CD14-positive monocyte (primary cell): Measurements from ENCODE around the gene ONECUT1. TPM values are rescaled to one million over a fixed set of nuclear protein-coding genes. Genes with fewer than 3 reads are reported as not detected.

Experiments used
- DNase-seq, 3 donors: peaks; one replicate each; pipeline ENCODE4 v3.0.0-alpha.2; 2011 to 2022
- H2AFZ ChIP-seq: 2 replicates; pipeline ENCODE4 v1.6.0; 2012; ENCODE audit warnings: mild to moderate bottlenecking, low read depth, low read length, inconsistent platforms; ENCODE audit not compliant: insufficient read depth, poor library complexity, severe bottlenecking
- H3K27ac ChIP-seq, 2 donors: 1 replicate in 1 of 2; 2 replicates in 1 of 2; pipeline ENCODE4 v1.5.1; 2012 to 2013; ENCODE audit warnings: low read length in 2 of 2, control low read depth in 1 of 2, inconsistent platforms in 1 of 2, low read depth in 1 of 2, mild to moderate bottlenecking in 1 of 2
- H3K27me3 ChIP-seq, 2 donors: one replicate each; pipeline versions ENCODE4 v1.6.0 to v1.6.1; 2011 to 2013; ENCODE audit warnings: low read length in 2 of 2; ENCODE audit not compliant: control insufficient read depth in 2 of 2, insufficient read depth in 2 of 2
- H3K36me3 ChIP-seq, 2 donors: replicated peaks in 1 of 2; 1 replicate in 1 of 2; 2 replicates in 1 of 2; pipeline versions ENCODE4 v1.5.1 to v1.6.1; 2012 to 2013; ENCODE audit warnings: low read length in 2 of 2, control low read depth in 1 of 2, inconsistent platforms in 1 of 2, mild to moderate bottlenecking in 1 of 2; ENCODE audit not compliant: insufficient read depth in 2 of 2, control insufficient read depth in 1 of 2
- H3K4me1 ChIP-seq, 2 donors: 1 replicate in 1 of 2; 2 replicates in 1 of 2; pipeline versions ENCODE4 v1.5.1 to v1.6.1; 2012 to 2013; ENCODE audit warnings: low read length in 2 of 2, control low read depth in 1 of 2, inconsistent platforms in 1 of 2, mild to moderate bottlenecking in 1 of 2, moderate library complexity in 1 of 2; ENCODE audit not compliant: insufficient read depth in 2 of 2, control insufficient read depth in 1 of 2
- H3K4me2 ChIP-seq: replicated peaks from 2 replicates; pipeline ENCODE3; 2012; ENCODE audit warnings: low read length, moderate library complexity, mild to moderate bottlenecking; ENCODE audit not compliant: poor library complexity, severe bottlenecking; ENCODE audit errors: extremely low read depth
- H3K4me3 ChIP-seq, 3 experiments: fragments of 200-600 bp in 1 of 3; sonication (generic) in 1 of 3; replicated peaks in 1 of 3; 1 replicate in 2 of 3; 2 replicates in 1 of 3; pipeline ENCODE4 v1.5.1; 2011 to 2013; ENCODE audit warnings: low read length in 3 of 3, mild to moderate bottlenecking in 3 of 3, control low read depth in 2 of 3, low read depth in 2 of 3, inconsistent platforms in 1 of 3, moderate library complexity in 1 of 3
- H3K79me2 ChIP-seq: 2 replicates; pipeline ENCODE4 v1.6.0; 2012; ENCODE audit warnings: mild to moderate bottlenecking, control low read depth, inconsistent platforms, low read length, moderate library complexity; ENCODE audit not compliant: insufficient read depth
- H3K9ac ChIP-seq: 2 replicates; pipeline ENCODE4 v1.6.0; 2017; ENCODE audit warnings: low read length, mild to moderate bottlenecking; ENCODE audit not compliant: insufficient read depth, poor library complexity, severe bottlenecking
- H3K9me3 ChIP-seq, 2 donors: replicated peaks in 1 of 2; 1 replicate in 1 of 2; 2 replicates in 1 of 2; pipeline versions ENCODE4 v1.5.1 to v1.6.1; 2012 to 2013; ENCODE audit warnings: low read length in 2 of 2, control low read depth in 1 of 2; ENCODE audit not compliant: control insufficient read depth in 1 of 2, insufficient read depth in 1 of 2
- H4K20me1 ChIP-seq: 2 replicates; pipeline ENCODE4 v1.6.0; 2012; ENCODE audit warnings: mild to moderate bottlenecking, low read length, control low read depth, moderate library complexity; ENCODE audit not compliant: insufficient read depth
- H3K27ac Mint-ChIP-seq, 7 donors: one replicate each; pipeline ENCODE4 v1.8.0; 2020; ENCODE audit warnings: mild to moderate bottlenecking in 7 of 7, mixed read lengths in 7 of 7, moderate library complexity in 6 of 7, inconsistent platforms in 2 of 7
- H3K27me3 Mint-ChIP-seq, 3 donors: one replicate each; pipeline ENCODE4 v1.8.0; 2021 to 2022; ENCODE audit warnings: low read depth in 3 of 3, mild to moderate bottlenecking in 3 of 3, mixed read lengths in 3 of 3, moderate library complexity in 3 of 3, inconsistent platforms in 1 of 3
- H3K36me3 Mint-ChIP-seq, 2 donors: one replicate each; pipeline ENCODE4 v1.8.0; 2020; ENCODE audit warnings: mixed read lengths in 2 of 2, inconsistent platforms in 1 of 2, mild to moderate bottlenecking in 1 of 2
- H3K4me1 Mint-ChIP-seq: one replicate; pipeline ENCODE4 v1.8.0; 2020; ENCODE audit warnings: mild to moderate bottlenecking, mixed read lengths
- H3K4me3 Mint-ChIP-seq, 2 donors: one replicate each; pipeline ENCODE4 v1.8.0; 2020; ENCODE audit warnings: mild to moderate bottlenecking in 2 of 2, mixed read lengths in 2 of 2, moderate library complexity in 1 of 2
- H3K9me3 Mint-ChIP-seq, 7 donors: one replicate each; pipeline ENCODE4 v1.8.0; 2020 to 2022; ENCODE audit warnings: mixed read lengths in 7 of 7, mild to moderate bottlenecking in 6 of 7, moderate library complexity in 6 of 7, inconsistent platforms in 2 of 7
- CTCF ChIP-seq: fragments of 200-600 bp; IDR thresholded peaks from one replicate; pipeline ENCODE4 v1.8.0; 2022; ENCODE audit warnings: antibody characterized with exemption, mild to moderate bottlenecking
- WGBS: methylation state at CpG from one replicate; pipeline ENCODE4 v1.1.5; 2013; ENCODE audit warnings: missing lambda C conversion rate; ENCODE audit not compliant: insufficient coverage; 5-methylcytosine and 5-hydroxymethylcytosine counted together
- intact Hi-C, 2 donors: fragments of 100-400 bp; cut with micrococcal nuclease; formaldehyde crosslinking; loops; one replicate each; pipeline versions ENCODE4 v1.15.0 to v1.15.1; 2023
- polyA plus RNA-seq, 3 donors: library from polyadenylated mRNA; depleted of rRNA in 1 of 3; unstranded in 2 of 3; stranded (reverse) in 1 of 3; fragments of 300-500 nt in 2 of 3; fragments of >200 nt in 1 of 3; fragmentation: Illumina TruSeq in 2 of 3; gene quantifications; 1 replicate in 2 of 3; 2 replicates in 1 of 3; pipeline ENCODE4 v1.2.3, GENCODE V29; 2012 to 2021

ONECUT1 gene
- polyA plus RNA-seq, 3 donors: not detected

GRCh38 chr15:52731732-52732470, 58.2 kb downstream of the ONECUT1 start:
- no peaks in the 10 kb centered on the region for H3K9me3 Mint-ChIP-seq
- intact Hi-C loops: loop anchor here in 1 of 2 donors (10.0 kb wide), 1 partner anchor 397 kb away; no protein-coding TSS in a partner anchor
- TF ChIP-seq CTCF: no peak
- Histone ChIP-seq H3K4me2 (no peak overlapping the region), H2AFZ (no peak overlapping the region), H3K79me2 (no peaks in the 10 kb centered on the region), H3K9ac (no peak overlapping the region), H3K27ac (no peak overlapping the region), H3K36me3 (no peaks in the 10 kb centered on the region), H3K27me3 (no peaks in the 10 kb centered on the region), H3K4me3 (no peak overlapping the region), H3K4me1 (no peaks in the 10 kb centered on the region), H4K20me1 (no peaks in the 10 kb centered on the region), H3K9me3 (no peaks in the 10 kb centered on the region)
- H3K27me3 Mint-ChIP-seq: peaks cover 0 to 2% (median 2%) of the 10 kb centered on the region in 3 donors
- no peak overlapping the region for H3K27ac Mint-ChIP-seq
- H3K4me3 Mint-ChIP-seq: no peak overlapping the region
- no peaks in the 10 kb centered on the region for H3K36me3 Mint-ChIP-seq
- peaks cover 15% of the 10 kb centered on the region for H3K4me1 Mint-ChIP-seq
- WGBS: no CpG with 5 or more reads among the region's 2 CpGs
- DNase-seq: no peak

GRCh38 chr15:52731004-52731403, 59.1 kb downstream of the ONECUT1 start:
- intact Hi-C loops: loop anchor here in 1 of 2 donors (10.0 kb wide), 1 partner anchor 396 kb away; no protein-coding TSS in a partner anchor
- H3K79me2 ChIP-seq: no peaks in the 10 kb centered on the region
- no peaks in the 10 kb centered on the region for H3K27me3 ChIP-seq
- Mint-ChIP-seq H3K4me3 (no peak overlapping the region), H3K9me3 (no peaks in the 10 kb centered on the region), H3K27me3 (peaks cover 0 to 2% (median 0%) of the 10 kb centered on the region in 3 donors), H3K4me1 (peaks cover 15% of the 10 kb centered on the region), H3K36me3 (no peaks in the 10 kb centered on the region), H3K27ac (no peak overlapping the region)
- H3K9me3 ChIP-seq: no peaks in the 10 kb centered on the region
- H3K4me2 ChIP-seq: no peak overlapping the region
- no peaks in the 10 kb centered on the region for H4K20me1 ChIP-seq
- TF ChIP-seq CTCF: no peak
- H3K4me1 ChIP-seq: no peaks in the 10 kb centered on the region
- no peak overlapping the region for H3K27ac ChIP-seq
- no peak overlapping the region for H3K4me3 ChIP-seq
- no peak for DNase-seq
- no peaks in the 10 kb centered on the region for H3K36me3 ChIP-seq
- no peak overlapping the region for H3K9ac ChIP-seq
- no peak overlapping the region for H2AFZ ChIP-seq
- WGBS: 50% methylated on average over 2 of the region's 3 CpGs
